Measurements from ENCODE around the gene NPIPB4.
"Not testable (repeated sequence)": the region's sequence is repeated elsewhere in the genome, so short reads cannot be mapped to it uniquely, and the experiment has no call there.

- not testable (repeated sequence) for TF ChIP-seq EZH2 (IDR thresholded peaks at IDR 0.05; ENCODE audit: low read depth, unreplicated experiment); POLR2AphosphoS5 (IDR thresholded peaks at IDR 0.05; ENCODE audit: low read depth); CREB1 (CRISPR knock-in tag; IDR thresholded peaks at IDR 0.05; ENCODE audit: low read depth); EZH2phosphoT487 (IDR thresholded peaks at IDR 0.05; ENCODE audit: unreplicated experiment); REST (IDR thresholded peaks at IDR 0.05; ENCODE audit: unreplicated experiment); ZNF114 (CRISPR knock-in tag; IDR thresholded peaks at IDR 0.05); ZNF462 (CRISPR knock-in tag; IDR thresholded peaks at IDR 0.05); ETS1 (IDR thresholded peaks at IDR 0.05)
- TF ChIP-seq, protein P1, sequence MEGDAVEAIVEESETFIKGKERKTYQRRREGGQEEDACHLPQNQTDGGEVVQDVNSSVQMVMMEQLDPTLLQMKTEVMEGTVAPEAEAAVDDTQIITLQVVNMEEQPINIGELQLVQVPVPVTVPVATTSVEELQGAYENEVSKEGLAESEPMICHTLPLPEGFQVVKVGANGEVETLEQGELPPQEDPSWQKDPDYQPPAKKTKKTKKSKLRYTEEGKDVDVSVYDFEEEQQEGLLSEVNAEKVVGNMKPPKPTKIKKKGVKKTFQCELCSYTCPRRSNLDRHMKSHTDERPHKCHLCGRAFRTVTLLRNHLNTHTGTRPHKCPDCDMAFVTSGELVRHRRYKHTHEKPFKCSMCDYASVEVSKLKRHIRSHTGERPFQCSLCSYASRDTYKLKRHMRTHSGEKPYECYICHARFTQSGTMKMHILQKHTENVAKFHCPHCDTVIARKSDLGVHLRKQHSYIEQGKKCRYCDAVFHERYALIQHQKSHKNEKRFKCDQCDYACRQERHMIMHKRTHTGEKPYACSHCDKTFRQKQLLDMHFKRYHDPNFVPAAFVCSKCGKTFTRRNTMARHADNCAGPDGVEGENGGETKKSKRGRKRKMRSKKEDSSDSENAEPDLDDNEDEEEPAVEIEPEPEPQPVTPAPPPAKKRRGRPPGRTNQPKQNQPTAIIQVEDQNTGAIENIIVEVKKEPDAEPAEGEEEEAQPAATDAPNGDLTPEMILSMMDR (conservative IDR thresholded peaks at IDR 0.05; ENCODE audit: low read depth in 2 of 2) = not testable (repeated sequence)
These were observed 36.6 kb downstream of the NPIPB4 start for GRCh38 chr16:21820908-21821465.

Measured in GM23338 (cell line).